Measurements from ENCODE around the gene KDM8.

DNA sequence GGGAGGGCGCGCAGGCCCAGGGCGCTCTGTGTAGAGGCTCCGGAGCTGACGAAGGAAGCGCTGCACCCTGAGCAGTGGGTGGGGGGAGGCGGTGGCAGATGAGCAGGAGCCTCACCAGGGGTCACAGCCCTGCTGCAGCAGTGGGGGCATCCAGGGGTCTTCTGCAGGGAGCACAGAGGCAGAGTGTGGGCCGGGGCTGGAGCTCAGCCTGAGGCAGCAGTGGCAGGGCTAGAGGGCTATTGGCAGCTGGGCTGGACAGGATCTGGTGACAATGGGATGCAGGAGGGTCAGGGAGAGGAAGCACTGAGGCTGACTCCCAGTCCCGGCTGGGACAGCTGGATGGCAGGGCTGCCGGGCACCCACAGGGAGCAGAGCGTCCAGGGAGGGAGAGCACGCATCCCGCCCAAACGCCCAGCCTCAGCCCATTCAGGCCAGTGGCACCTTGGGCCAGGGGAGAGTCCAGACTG lies 21.0 kb downstream of the KDM8 start:
- TF ChIP-seq, protein P1, sequence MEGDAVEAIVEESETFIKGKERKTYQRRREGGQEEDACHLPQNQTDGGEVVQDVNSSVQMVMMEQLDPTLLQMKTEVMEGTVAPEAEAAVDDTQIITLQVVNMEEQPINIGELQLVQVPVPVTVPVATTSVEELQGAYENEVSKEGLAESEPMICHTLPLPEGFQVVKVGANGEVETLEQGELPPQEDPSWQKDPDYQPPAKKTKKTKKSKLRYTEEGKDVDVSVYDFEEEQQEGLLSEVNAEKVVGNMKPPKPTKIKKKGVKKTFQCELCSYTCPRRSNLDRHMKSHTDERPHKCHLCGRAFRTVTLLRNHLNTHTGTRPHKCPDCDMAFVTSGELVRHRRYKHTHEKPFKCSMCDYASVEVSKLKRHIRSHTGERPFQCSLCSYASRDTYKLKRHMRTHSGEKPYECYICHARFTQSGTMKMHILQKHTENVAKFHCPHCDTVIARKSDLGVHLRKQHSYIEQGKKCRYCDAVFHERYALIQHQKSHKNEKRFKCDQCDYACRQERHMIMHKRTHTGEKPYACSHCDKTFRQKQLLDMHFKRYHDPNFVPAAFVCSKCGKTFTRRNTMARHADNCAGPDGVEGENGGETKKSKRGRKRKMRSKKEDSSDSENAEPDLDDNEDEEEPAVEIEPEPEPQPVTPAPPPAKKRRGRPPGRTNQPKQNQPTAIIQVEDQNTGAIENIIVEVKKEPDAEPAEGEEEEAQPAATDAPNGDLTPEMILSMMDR (IDR thresholded peaks at IDR 0.05; ENCODE audit: insufficient read depth, low read depth, low read length), result no peak
- TF ChIP-seq EZH2 (IDR thresholded peaks at IDR 0.05; ENCODE audit: insufficient read depth, low read length), result no peak
